HepG2 (cell line): ENCODE results near the gene TH. TPM values are rescaled to one million over a fixed set of nuclear protein-coding genes. Genes with fewer than 3 reads are reported as not detected.
A peak's percentile ranks its signal among the peaks of the same experiment; 100 is the strongest.

Experiments used
- CBX5 ChIP-seq: sonication (generic); formaldehyde crosslinking; IDR thresholded peaks from 2 replicates; pipeline ENCODE4 v1.4.0; 2020; ENCODE audit warnings: missing genetic modification reagents, borderline replicate concordance
- CREM ChIP-seq, 2 experiments: sonication (generic) in 1 of 2; formaldehyde crosslinking in 1 of 2; IDR thresholded peaks; 2 replicates each; pipeline versions ENCODE4 v1.4.0 to v1.6.1; 2016 to 2020; ENCODE audit warnings: antibody characterized with exemption in 1 of 2, mild to moderate bottlenecking in 1 of 2, missing genetic modification reagents in 1 of 2
- DPF2 ChIP-seq: sonication (generic); formaldehyde crosslinking; IDR thresholded peaks from 2 replicates; pipeline ENCODE4 v1.4.0; 2020; ENCODE audit warnings: mild to moderate bottlenecking, low read depth, missing genetic modification reagents, borderline replicate concordance
- HDAC6 ChIP-seq: fragments of 200-600 bp; sonication (generic); IDR thresholded peaks from 2 replicates; pipeline ENCODE4 v1.7.0; 2017; ENCODE audit warnings: mild to moderate bottlenecking, antibody characterized with exemption, low read length, low read depth
- HIVEP1 ChIP-seq: sonication (generic); formaldehyde crosslinking; IDR thresholded peaks from 2 replicates; pipeline ENCODE4 v1.4.0; 2020; ENCODE audit warnings: mild to moderate bottlenecking, missing genetic modification reagents
- KDM6A ChIP-seq: IDR thresholded peaks from 2 replicates; pipeline ENCODE4 v1.6.1; 2016; ENCODE audit warnings: low read depth
- LCORL ChIP-seq, 2 experiments: fragments of 450-650 bp in 1 of 2; sonication (generic) in 1 of 2; formaldehyde crosslinking in 1 of 2; IDR thresholded peaks; 2 replicates each; pipeline versions ENCODE4 v1.5.0 to v1.6.1; 2017 to 2020; ENCODE audit warnings: antibody characterized with exemption in 1 of 2, missing genetic modification reagents in 1 of 2
- POLR2A ChIP-seq, 2 experiments: IDR thresholded peaks; 2 replicates each; pipeline ENCODE4 v1.6.1; 2011; ENCODE audit warnings: low read depth in 2 of 2, low read length in 2 of 2, mild to moderate bottlenecking in 1 of 2, moderate library complexity in 1 of 2; ENCODE audit not compliant: insufficient read depth in 1 of 2
- SALL1 ChIP-seq: sonication (generic); formaldehyde crosslinking; IDR thresholded peaks from 2 replicates; pipeline ENCODE4 v1.8.0; 2022; ENCODE audit warnings: mild to moderate bottlenecking, missing genetic modification reagents
- ZNF17 ChIP-seq: sonication (generic); formaldehyde crosslinking; IDR thresholded peaks from 2 replicates; pipeline ENCODE4 v1.5.0; 2020; ENCODE audit warnings: mild to moderate bottlenecking, missing genetic modification reagents
- ZNF24 ChIP-seq: fragments of 450-650 bp; IDR thresholded peaks from 2 replicates; pipeline ENCODE4 v1.6.1; 2017; ENCODE audit warnings: antibody characterized with exemption, mild to moderate bottlenecking
- ZNF660 ChIP-seq: sonication (generic); formaldehyde crosslinking; IDR thresholded peaks from 2 replicates; pipeline ENCODE4 v1.5.1; 2020; ENCODE audit warnings: mild to moderate bottlenecking, low read depth, missing genetic modification reagents, borderline replicate concordance
- ZNF713 ChIP-seq: sonication (generic); formaldehyde crosslinking; IDR thresholded peaks from 2 replicates; pipeline ENCODE4 v1.4.0; 2020; ENCODE audit warnings: mild to moderate bottlenecking, missing genetic modification reagents
- ZSCAN25 ChIP-seq: sonication (generic); formaldehyde crosslinking; IDR thresholded peaks from 2 replicates; pipeline ENCODE4 v1.8.0; 2022; ENCODE audit warnings: mild to moderate bottlenecking, missing genetic modification reagents
- polyA plus RNA-seq, 8 experiments: library from polyadenylated mRNA; depleted of rRNA in 3 of 8; stranded (reverse) in 7 of 8; unstranded in 1 of 8; fragments of >200 nt; fragmentation: Illumina TruSeq in 4 of 8; extraction: Trizol in 4 of 8; gene quantifications; 2 replicates each; pipeline versions ENCODE4 v1.2.1 to v1.2.3, GENCODE V29; 2011 to 2016; ENCODE audit warnings: low read depth in 4 of 8, missing spikeins in 1 of 8, mixed read lengths in 1 of 8; ENCODE audit not compliant: insufficient read depth in 1 of 8
- total RNA-seq, 5 experiments: library from RNA; depleted of rRNA; stranded (reverse); fragments of >200 nt; fragmentation: Illumina TruSeq; extraction: Trizol; gene quantifications; 2 replicates each; pipeline ENCODE4 v1.2.3, GENCODE V29; 2016; ENCODE audit warnings: low read depth in 1 of 5
- TF ChIP-seq, protein P1 (sequence below): sonication (generic); formaldehyde crosslinking; IDR thresholded peaks from 2 replicates; pipeline ENCODE4 v1.5.1; 2020; ENCODE audit warnings: missing genetic modification reagents, mild to moderate bottlenecking, borderline replicate concordance
- TF ChIP-seq, protein P2 (sequence below): sonication (generic); formaldehyde crosslinking; IDR thresholded peaks from 2 replicates; pipeline ENCODE4 v1.4.0; 2020; ENCODE audit warnings: mild to moderate bottlenecking, missing genetic modification reagents
- TF ChIP-seq, protein P3 (sequence below): sonication (generic); formaldehyde crosslinking; IDR thresholded peaks from 2 replicates; pipeline ENCODE4 v1.4.0; 2020; ENCODE audit warnings: missing genetic modification reagents
- TF ChIP-seq, protein P4 (sequence below): sonication (generic); formaldehyde crosslinking; IDR thresholded peaks from 2 replicates; pipeline ENCODE4 v1.8.0; 2022; ENCODE audit warnings: missing genetic modification reagents, mild to moderate bottlenecking, inconsistent platforms, borderline replicate concordance
- TF ChIP-seq, protein P5 (sequence below): IDR thresholded peaks from 2 replicates; pipeline ENCODE4 v1.4.0; 2020; ENCODE audit warnings: mild to moderate bottlenecking, missing genetic modification reagents

Gene TH
- total and polyA plus RNA-seq, 2 of the 13 experiments (the other 11 are each of a cell fraction or from before 2014, with no cell fraction given), result 0.36 TPM; not detected in 1

DNA sequence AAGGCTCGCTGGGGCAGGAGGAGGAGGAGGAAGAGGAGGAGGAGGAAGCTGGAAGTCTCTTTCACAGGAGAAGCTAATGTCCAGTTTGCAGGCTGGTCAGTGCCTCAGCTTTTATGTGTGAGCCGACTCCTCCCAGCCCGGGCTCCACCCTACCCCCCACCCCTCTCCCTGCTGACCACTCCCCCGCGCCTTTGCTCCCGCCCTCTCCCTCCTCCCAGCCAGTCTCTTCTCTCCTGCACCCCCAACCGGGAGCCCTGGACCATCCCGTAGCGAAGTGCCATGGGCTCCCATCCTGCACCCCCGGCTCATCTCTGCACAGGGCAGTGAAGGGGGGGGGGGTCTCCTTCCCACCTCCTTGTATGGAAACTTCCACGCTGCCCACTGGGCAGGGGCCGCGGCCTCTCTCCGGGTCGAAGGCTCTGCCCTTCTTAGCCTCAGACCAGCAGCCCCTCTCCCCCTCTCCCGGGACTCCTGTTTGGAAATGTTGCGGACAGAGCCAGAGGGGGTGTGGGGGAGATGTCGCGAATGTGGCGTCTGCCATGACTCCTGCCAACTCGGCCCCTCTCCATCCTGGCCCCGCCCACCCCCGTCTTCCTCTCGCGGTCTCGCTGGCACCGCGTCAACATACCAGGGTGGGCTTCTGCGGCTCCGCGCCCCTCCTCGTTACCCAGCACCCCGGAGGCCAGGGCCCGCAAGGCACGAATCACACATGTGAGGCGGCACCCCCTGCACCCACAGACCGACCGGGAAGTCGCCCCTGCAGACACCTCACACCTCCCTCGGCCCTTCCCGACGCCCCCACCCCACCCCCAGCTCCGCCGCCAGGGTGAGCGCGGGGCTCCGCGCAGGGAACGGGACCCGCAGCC, 34.2 kb downstream of the TH start (continued):
- TF ChIP-seq, protein P1, sequence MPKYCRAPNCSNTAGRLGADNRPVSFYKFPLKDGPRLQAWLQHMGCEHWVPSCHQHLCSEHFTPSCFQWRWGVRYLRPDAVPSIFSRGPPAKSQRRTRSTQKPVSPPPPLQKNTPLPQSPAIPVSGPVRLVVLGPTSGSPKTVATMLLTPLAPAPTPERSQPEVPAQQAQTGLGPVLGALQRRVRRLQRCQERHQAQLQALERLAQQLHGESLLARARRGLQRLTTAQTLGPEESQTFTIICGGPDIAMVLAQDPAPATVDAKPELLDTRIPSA (CRISPR knock-in tag), result no peak
- TF ChIP-seq HDAC6 (no peak), CREM (IDR thresholded peaks at IDR 0.05) (no peak), CREM (CRISPR knock-in tag; IDR thresholded peaks at IDR 0.05) (no peak), CBX5 (CRISPR knock-in tag) (no peak), DPF2 (CRISPR knock-in tag) (no peak), SALL1 (CRISPR knock-in tag) (peak; percentile 48; the same call in 1 of the 2 replicates), KDM6A (CRISPR knock-in tag) (no peak), ZNF24 (no peak), LCORL (IDR thresholded peaks at IDR 0.05) (no peak), LCORL (CRISPR knock-in tag; IDR thresholded peaks at IDR 0.05) (peak; percentile 35; the same call in 1 of the 2 replicates), ZNF713 (CRISPR knock-in tag) (no peak), ZNF660 (no peak), POLR2A (IDR thresholded peaks at IDR 0.05; ENCODE audit: insufficient read depth in 1 of 2, low read depth in 2 of 2, low read length in 2 of 2) (peak in 1 of 2 experiments; percentile 95; a peak in 2 of 4 replicates), ZSCAN25 (CRISPR knock-in tag) (no peak), ZNF17 (CRISPR knock-in tag) (no peak), HIVEP1 (CRISPR knock-in tag) (peak; percentile 10; the same call in 1 of the 2 replicates)
- TF ChIP-seq, protein P2, sequence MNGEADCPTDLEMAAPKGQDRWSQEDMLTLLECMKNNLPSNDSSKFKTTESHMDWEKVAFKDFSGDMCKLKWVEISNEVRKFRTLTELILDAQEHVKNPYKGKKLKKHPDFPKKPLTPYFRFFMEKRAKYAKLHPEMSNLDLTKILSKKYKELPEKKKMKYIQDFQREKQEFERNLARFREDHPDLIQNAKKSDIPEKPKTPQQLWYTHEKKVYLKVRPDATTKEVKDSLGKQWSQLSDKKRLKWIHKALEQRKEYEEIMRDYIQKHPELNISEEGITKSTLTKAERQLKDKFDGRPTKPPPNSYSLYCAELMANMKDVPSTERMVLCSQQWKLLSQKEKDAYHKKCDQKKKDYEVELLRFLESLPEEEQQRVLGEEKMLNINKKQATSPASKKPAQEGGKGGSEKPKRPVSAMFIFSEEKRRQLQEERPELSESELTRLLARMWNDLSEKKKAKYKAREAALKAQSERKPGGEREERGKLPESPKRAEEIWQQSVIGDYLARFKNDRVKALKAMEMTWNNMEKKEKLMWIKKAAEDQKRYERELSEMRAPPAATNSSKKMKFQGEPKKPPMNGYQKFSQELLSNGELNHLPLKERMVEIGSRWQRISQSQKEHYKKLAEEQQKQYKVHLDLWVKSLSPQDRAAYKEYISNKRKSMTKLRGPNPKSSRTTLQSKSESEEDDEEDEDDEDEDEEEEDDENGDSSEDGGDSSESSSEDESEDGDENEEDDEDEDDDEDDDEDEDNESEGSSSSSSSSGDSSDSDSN (CRISPR knock-in tag), result peak; percentile 59
- TF ChIP-seq, protein P3, sequence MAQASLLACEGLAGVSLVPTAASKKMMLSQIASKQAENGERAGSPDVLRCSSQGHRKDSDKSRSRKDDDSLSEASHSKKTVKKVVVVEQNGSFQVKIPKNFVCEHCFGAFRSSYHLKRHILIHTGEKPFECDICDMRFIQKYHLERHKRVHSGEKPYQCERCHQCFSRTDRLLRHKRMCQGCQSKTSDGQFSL (CRISPR knock-in tag), result peak; percentile 91; the same call in 1 of the 2 replicates
- TF ChIP-seq, protein P4, sequence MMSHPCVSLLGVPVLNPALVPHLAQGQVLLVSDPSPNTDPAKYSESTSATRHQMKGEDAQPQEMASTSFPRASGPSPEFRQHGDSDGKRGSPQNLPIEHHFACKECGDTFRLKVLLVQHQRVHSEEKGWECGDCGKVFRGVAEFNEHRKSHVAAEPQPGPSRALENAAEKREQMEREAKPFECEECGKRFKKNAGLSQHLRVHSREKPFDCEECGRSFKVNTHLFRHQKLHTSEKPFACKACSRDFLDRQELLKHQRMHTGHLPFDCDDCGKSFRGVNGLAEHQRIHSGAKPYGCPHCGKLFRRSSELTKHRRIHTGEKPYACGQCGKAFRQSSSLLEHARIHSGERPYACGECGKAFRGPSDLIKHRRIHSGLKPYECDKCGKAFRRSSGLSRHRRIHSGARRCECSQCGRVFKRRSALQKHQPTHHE (CRISPR knock-in tag), result no peak
- TF ChIP-seq, protein P5, sequence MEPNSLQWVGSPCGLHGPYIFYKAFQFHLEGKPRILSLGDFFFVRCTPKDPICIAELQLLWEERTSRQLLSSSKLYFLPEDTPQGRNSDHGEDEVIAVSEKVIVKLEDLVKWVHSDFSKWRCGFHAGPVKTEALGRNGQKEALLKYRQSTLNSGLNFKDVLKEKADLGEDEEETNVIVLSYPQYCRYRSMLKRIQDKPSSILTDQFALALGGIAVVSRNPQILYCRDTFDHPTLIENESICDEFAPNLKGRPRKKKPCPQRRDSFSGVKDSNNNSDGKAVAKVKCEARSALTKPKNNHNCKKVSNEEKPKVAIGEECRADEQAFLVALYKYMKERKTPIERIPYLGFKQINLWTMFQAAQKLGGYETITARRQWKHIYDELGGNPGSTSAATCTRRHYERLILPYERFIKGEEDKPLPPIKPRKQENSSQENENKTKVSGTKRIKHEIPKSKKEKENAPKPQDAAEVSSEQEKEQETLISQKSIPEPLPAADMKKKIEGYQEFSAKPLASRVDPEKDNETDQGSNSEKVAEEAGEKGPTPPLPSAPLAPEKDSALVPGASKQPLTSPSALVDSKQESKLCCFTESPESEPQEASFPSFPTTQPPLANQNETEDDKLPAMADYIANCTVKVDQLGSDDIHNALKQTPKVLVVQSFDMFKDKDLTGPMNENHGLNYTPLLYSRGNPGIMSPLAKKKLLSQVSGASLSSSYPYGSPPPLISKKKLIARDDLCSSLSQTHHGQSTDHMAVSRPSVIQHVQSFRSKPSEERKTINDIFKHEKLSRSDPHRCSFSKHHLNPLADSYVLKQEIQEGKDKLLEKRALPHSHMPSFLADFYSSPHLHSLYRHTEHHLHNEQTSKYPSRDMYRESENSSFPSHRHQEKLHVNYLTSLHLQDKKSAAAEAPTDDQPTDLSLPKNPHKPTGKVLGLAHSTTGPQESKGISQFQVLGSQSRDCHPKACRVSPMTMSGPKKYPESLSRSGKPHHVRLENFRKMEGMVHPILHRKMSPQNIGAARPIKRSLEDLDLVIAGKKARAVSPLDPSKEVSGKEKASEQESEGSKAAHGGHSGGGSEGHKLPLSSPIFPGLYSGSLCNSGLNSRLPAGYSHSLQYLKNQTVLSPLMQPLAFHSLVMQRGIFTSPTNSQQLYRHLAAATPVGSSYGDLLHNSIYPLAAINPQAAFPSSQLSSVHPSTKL (CRISPR knock-in tag), result 0 out of 2 replicates have a peak, but pooled peaks have one; percentile 13
